Ascending aorta (tissue), 2 donors: ENCODE measurements around the gene DRG1. TPM values are rescaled to one million over a fixed set of nuclear protein-coding genes. Genes with fewer than 3 reads are reported as not detected.
"Not testable (repeated sequence)": the region's sequence is repeated elsewhere in the genome, so short reads cannot be mapped to it uniquely, and the experiment has no call there.

Experiments used
- DNase-seq, 2 donors: peaks; one replicate each; pipeline ENCODE4 v3.0.0-alpha.2; 2019; ENCODE audit warnings: low spot score in 2 of 2
- H3K27ac ChIP-seq, 2 donors: fragments of 200-600 bp; sonication (generic); one replicate each; pipeline ENCODE4 v1.5.1; 2016 to 2017; ENCODE audit warnings: mild to moderate bottlenecking in 1 of 2
- H3K27me3 ChIP-seq: fragments of 200-600 bp; sonication (generic); one replicate; pipeline ENCODE4 v1.5.1; 2017
- H3K36me3 ChIP-seq, 2 donors: fragments of 200-600 bp; sonication (generic); one replicate each; pipeline ENCODE4 v1.5.1; 2016
- H3K4me1 ChIP-seq, 2 donors: fragments of 200-600 bp; sonication (generic); one replicate each; pipeline ENCODE4 v1.5.1; 2016 to 2017; ENCODE audit warnings: mild to moderate bottlenecking in 1 of 2
- H3K4me3 ChIP-seq, 2 donors: fragments of 200-600 bp; sonication (generic); one replicate each; pipeline ENCODE4 v1.5.1; 2016 to 2017; ENCODE audit warnings: mild to moderate bottlenecking in 1 of 2
- H3K9me3 ChIP-seq, 2 donors: fragments of 200-600 bp; sonication (generic); one replicate each; pipeline ENCODE4 v1.5.1; 2016
- CTCF ChIP-seq, 3 experiments: fragments of 200-600 bp in 2 of 3; fragments of 450-650 bp in 1 of 3; sonication (generic) in 2 of 3; IDR thresholded peaks; one replicate each; pipeline ENCODE4 v1.5.1; 2016 to 2019; ENCODE audit warnings: antibody characterized with exemption in 3 of 3, mild to moderate bottlenecking in 1 of 3, moderate library complexity in 1 of 3
- intact Hi-C: fragments of 100-400 bp; cut with DNase I; formaldehyde crosslinking; loops from one replicate; pipeline ENCODE4 v1.15.1; 2023
- total RNA-seq: library from RNA; depleted of rRNA; stranded (reverse); fragments of >200 nt; gene quantifications from one replicate; pipeline ENCODE4 v1.1.0, GENCODE V29; 2016

Gene DRG1
- total RNA-seq, 1 donor from 2014 or later: 6.9 TPM

DNA sequence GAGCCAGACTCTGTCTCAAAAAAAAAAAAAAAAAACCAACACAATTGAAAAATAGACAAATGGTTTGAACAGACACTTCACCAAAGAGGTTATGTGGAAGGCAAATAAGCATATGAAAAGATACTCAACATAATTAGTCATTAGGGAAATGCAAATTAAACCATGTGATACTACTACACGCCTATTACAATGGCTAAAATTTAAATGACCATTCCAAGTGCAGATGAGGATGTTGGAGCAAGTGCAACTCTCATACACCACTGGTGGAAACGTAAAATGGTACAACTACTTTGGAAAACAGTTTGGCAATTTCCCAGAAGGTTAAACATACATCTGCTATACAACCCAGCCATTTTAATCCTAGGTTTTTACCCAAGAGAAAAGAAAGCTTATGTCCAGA, 65.9 kb downstream of the DRG1 start:
- peaks cover 52 to 78% of the 10 kb centered on the region in 2 donors for H3K36me3 ChIP-seq
- intact Hi-C loops: no loop called here

GRCh38 chr22:31474743-31475142, 75.3 kb downstream of the DRG1 start:
- no peaks in the 10 kb centered on the region for H3K9me3 ChIP-seq
- no peak overlapping the region for H3K27ac ChIP-seq
- no peaks in the 10 kb centered on the region for H3K4me1 ChIP-seq
- peaks cover 21 to 40% of the 10 kb centered on the region in 2 donors for H3K36me3 ChIP-seq
- no peaks in the 10 kb centered on the region for H3K27me3 ChIP-seq
- H3K4me3 ChIP-seq: no peak overlapping the region
- no peak for DNase-seq
- TF ChIP-seq CTCF (IDR thresholded peaks at IDR 0.05): no peak
- intact Hi-C loops: no loop called here

More for the DNA sequence above, 65.9 kb downstream of the DRG1 start:
- H3K27ac ChIP-seq: no peak overlapping the region
- H3K9me3 ChIP-seq: no peaks in the 10 kb centered on the region
- H3K27me3 ChIP-seq: no peaks in the 10 kb centered on the region
- no peaks in the 10 kb centered on the region for H3K4me1 ChIP-seq
- TF ChIP-seq CTCF (IDR thresholded peaks at IDR 0.05): no peak
- H3K4me3 ChIP-seq: no peak overlapping the region
- no peak for DNase-seq

GRCh38 chr22:31475800-31476199, 76.4 kb downstream of the DRG1 start:
- TF ChIP-seq CTCF (IDR thresholded peaks at IDR 0.05): no peak
- no peaks in the 10 kb centered on the region for H3K9me3 ChIP-seq
- intact Hi-C loops: no loop called here
- H3K4me1 ChIP-seq: no peaks in the 10 kb centered on the region
- DNase-seq: no peak
- H3K4me3 ChIP-seq: no peak overlapping the region
- H3K36me3 ChIP-seq: peaks cover 26 to 39% of the 10 kb centered on the region in 2 donors
- H3K27me3 ChIP-seq: no peaks in the 10 kb centered on the region
- H3K27ac ChIP-seq: no peak overlapping the region

- no peaks in the 10 kb centered on the region for H3K27me3 ChIP-seq
- H3K36me3 ChIP-seq: peaks cover 25 to 46% of the 10 kb centered on the region in 2 donors
These were observed 77.9 kb downstream of the DRG1 start for GRCh38 chr22:31477329-31477728.

DNA sequence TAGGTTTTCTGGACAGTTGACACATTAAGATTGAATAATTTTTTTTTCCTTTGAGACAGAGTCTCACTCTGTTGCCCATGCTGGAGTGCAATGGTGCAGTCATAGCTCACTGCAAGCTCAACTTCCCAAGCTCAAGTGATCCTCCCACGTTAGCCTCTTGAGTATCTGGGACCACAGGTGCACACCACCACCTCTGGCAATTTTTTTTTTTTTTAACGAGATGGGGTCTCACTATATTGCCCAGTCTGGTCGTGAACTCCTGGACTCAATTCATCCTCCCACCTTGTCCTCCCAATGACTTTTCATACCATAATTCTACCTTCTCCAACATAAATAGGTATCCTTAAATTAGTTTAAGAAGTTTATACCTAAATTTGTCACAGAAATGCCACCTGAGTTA, 81.7 kb downstream of the DRG1 start:
- Histone ChIP-seq H3K27me3 (no peaks in the 10 kb centered on the region), H3K27ac (no peak overlapping the region), H3K4me3 (no peak overlapping the region), H3K36me3 (peaks cover 27 to 50% of the 10 kb centered on the region in 2 donors), H3K9me3 (no peaks in the 10 kb centered on the region), H3K4me1 (no peaks in the 10 kb centered on the region)
- no peak for DNase-seq
- intact Hi-C loops: no loop called here
- no peak for TF ChIP-seq CTCF (IDR thresholded peaks at IDR 0.05)

More at GRCh38 chr22:31477329-31477728, 77.9 kb downstream of the DRG1 start:
- no peak for DNase-seq
- no peak overlapping the region for H3K27ac ChIP-seq
- intact Hi-C loops: no loop called here
- H3K4me1 ChIP-seq: no peaks in the 10 kb centered on the region
- H3K9me3 ChIP-seq: no peaks in the 10 kb centered on the region
- no peak for TF ChIP-seq CTCF (IDR thresholded peaks at IDR 0.05)
- no peak overlapping the region for H3K4me3 ChIP-seq

DNA sequence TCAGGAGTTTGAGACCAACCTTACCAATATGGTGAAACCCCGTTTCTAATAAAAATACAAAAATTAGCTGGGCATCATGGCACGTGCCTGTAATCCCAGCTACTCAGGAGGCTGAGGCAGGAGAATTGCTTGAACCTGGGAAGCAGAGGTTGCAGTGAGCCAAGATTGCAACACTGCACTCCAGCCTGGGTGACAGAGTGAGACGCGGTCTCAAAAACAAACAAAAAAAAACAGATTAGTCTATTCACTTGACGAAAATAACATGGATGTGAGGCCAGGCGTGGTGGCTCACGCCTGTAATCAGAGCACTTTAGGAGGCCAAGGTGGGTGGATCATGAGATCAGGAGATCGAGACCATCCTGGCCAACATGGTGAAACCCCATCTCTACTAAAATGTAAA, 83.1 kb downstream of the DRG1 start:
- intact Hi-C loops, DNase-seq, H3K9me3 ChIP-seq, H3K4me3 ChIP-seq, H3K27me3 ChIP-seq, H3K4me1 ChIP-seq, H3K27ac ChIP-seq: not testable (repeated sequence)
- H3K36me3 ChIP-seq: peaks cover 25 to 56% of the 10 kb centered on the region in 2 donors

Other genes with a start within 250 kb of the DRG1 start
- gene RNF185, start 239.4 kb upstream of the DRG1 start, total RNA-seq: 29.8 TPM
- gene LIMK2, start 187.3 kb upstream of the DRG1 start, total RNA-seq: 18.4 TPM
- 16.4 TPM for gene PIK3IP1, start 107.1 kb upstream of the DRG1 start, total RNA-seq
- 28.9 TPM for gene PATZ1, start 53.3 kb upstream of the DRG1 start, total RNA-seq
- gene EIF4ENIF1, start 90.2 kb downstream of the DRG1 start, total RNA-seq: 12.7 TPM
- 31.0 TPM for gene SFI1, start 96.9 kb downstream of the DRG1 start, total RNA-seq